ENCODE measurements around the gene PIKFYVE. TPM values are rescaled to one million over a fixed set of nuclear protein-coding genes. Genes with fewer than 3 reads are reported as not detected.
A peak's percentile ranks its signal among the peaks of the same experiment; 100 is the strongest.
"Not testable (repeated sequence)": the region's sequence is repeated elsewhere in the genome, so short reads cannot be mapped to it uniquely, and the experiment has no call there.

PIKFYVE gene
- total and polyA plus RNA-seq, 2 donors = 13.0 to 25.7 TPM

GRCh38 chr2:208253600-208254117, 12.4 kb upstream of the PIKFYVE start:
- 15% methylated on average over 7 of the region's 7 CpGs for WGBS
- no peaks in the 10 kb centered on the region for H3K27me3 ChIP-seq (ENCODE audit: control insufficient read depth in 2 of 2, insufficient read depth in 1 of 2, low read length in 1 of 2)
- peak overlapping the region; percentile 67 to 74 for H3K27ac ChIP-seq (ENCODE audit: low read depth in 1 of 2, low read length in 1 of 2)
- peak overlapping the region; percentile 86 to 97 for H3K4me3 ChIP-seq (ENCODE audit: low read length in 2 of 2)
- peaks cover 7 to 16% of the 10 kb centered on the region in 2 donors for H3K4me1 ChIP-seq (ENCODE audit: control insufficient read depth in 2 of 2, insufficient read depth in 2 of 2, low read length in 2 of 2)
- H3K36me3 ChIP-seq (ENCODE audit: control insufficient read depth in 2 of 2, insufficient read depth in 2 of 2, low read length in 1 of 2) = peaks cover 3 to 33% of the 10 kb centered on the region in 2 donors
- DNase-seq (ENCODE audit: low read depth in 6 of 9, low spot score in 9 of 9) = no peak
- no peaks in the 10 kb centered on the region for H3K9me3 ChIP-seq (ENCODE audit: control insufficient read depth in 2 of 2, insufficient read depth in 1 of 2, low read length in 1 of 2)

- Histone ChIP-seq H3K4me1 (ENCODE audit: control insufficient read depth in 2 of 2, insufficient read depth in 2 of 2, low read length in 2 of 2) (peaks cover 7 to 16% of the 10 kb centered on the region in 2 donors), H3K27ac (ENCODE audit: low read depth in 1 of 2, low read length in 1 of 2) (peak overlapping the region; percentile 67 to 74), H3K36me3 (ENCODE audit: control insufficient read depth in 2 of 2, insufficient read depth in 2 of 2, low read length in 1 of 2) (peaks cover 0 to 31% of the 10 kb centered on the region in 2 donors), H3K4me3 (ENCODE audit: low read length in 2 of 2) (peak overlapping the region; percentile 86 to 97), H3K9me3 (ENCODE audit: control insufficient read depth in 2 of 2, insufficient read depth in 1 of 2, low read length in 1 of 2) (no peaks in the 10 kb centered on the region), H3K27me3 (ENCODE audit: control insufficient read depth in 2 of 2, insufficient read depth in 1 of 2, low read length in 1 of 2) (no peaks in the 10 kb centered on the region)
- under 1% methylated on average over 36 of the region's 36 CpGs for WGBS
- peak; percentile 68 to 91 (median 78) for DNase-seq (ENCODE audit: low read depth in 6 of 9, low spot score in 9 of 9)
These were observed 11.8 kb upstream of the PIKFYVE start for GRCh38 chr2:208254118-208254870.

GRCh38 chr2:208254871-208255556, 11.0 kb upstream of the PIKFYVE start, which contains the start of gene IDH1:
TSS of gene IDH1 (minus strand) at chr2:208255071. CDS start at chr2:208251551, 3,520 bp downstream.
- H3K36me3 ChIP-seq (ENCODE audit: control insufficient read depth in 2 of 2, insufficient read depth in 2 of 2, low read length in 1 of 2) = peaks cover 0 to 24% of the 10 kb centered on the region in 2 donors
- H3K9me3 ChIP-seq (ENCODE audit: control insufficient read depth in 2 of 2, insufficient read depth in 1 of 2, low read length in 1 of 2) = no peaks in the 10 kb centered on the region
- peak within 1 kb of the TSS; percentile 86 to 97 for H3K4me3 ChIP-seq (ENCODE audit: low read length in 2 of 2)
- WGBS = under 1% methylated on average over 48 of the region's 48 CpGs
- peak within 1 kb of the TSS; percentile 72 to 74 for H3K27ac ChIP-seq (ENCODE audit: low read depth in 1 of 2, low read length in 1 of 2)
- H3K27me3 ChIP-seq (ENCODE audit: control insufficient read depth in 2 of 2, insufficient read depth in 1 of 2, low read length in 1 of 2) = no peaks in the 10 kb centered on the region
- peak; percentile 73 to 93 (median 83) for DNase-seq (ENCODE audit: low read depth in 6 of 9, low spot score in 9 of 9)
- H3K4me1 ChIP-seq (ENCODE audit: control insufficient read depth in 2 of 2, insufficient read depth in 2 of 2, low read length in 2 of 2) = peaks cover 7 to 16% of the 10 kb centered on the region in 2 donors

DNA sequence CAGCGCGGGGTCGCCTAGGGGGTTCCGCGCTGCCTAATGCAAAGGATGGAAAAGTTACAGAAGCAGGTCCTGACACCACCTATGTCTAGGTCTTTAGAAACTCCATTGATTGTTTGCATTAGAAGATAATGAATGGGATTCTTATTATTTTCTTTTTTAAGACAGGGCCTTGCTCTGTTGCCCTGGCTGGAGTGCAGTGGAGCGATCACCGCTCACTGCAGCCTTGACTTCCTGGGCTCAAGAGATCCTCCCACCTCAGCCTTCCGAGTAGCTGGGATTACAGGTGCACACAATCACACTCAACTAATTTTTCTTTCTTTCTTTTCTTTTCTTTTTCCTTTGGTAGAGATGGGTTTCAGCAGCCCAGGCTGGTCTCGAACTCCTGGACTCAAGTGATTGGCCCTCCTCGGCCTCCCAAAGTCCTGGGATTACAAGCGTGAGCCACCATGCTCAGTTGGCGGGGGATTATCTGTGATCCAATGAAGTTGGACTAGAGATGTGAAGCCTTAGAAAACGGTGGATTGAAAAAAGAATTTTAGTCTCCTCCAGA, 10.4 kb upstream of the PIKFYVE start:
- WGBS = 52% methylated on average over 13 of the region's 13 CpGs
- Histone ChIP-seq H3K9me3 (ENCODE audit: control insufficient read depth in 2 of 2, insufficient read depth in 1 of 2, low read length in 1 of 2) (no peaks in the 10 kb centered on the region), H3K27me3 (ENCODE audit: control insufficient read depth in 2 of 2, insufficient read depth in 1 of 2, low read length in 1 of 2) (no peaks in the 10 kb centered on the region), H3K36me3 (ENCODE audit: control insufficient read depth in 2 of 2, insufficient read depth in 2 of 2, low read length in 1 of 2) (peaks cover 0 to 18% of the 10 kb centered on the region in 2 donors), H3K27ac (ENCODE audit: low read depth in 1 of 2, low read length in 1 of 2) (peak overlapping the region; percentile 19 to 72), H3K4me1 (ENCODE audit: control insufficient read depth in 2 of 2, insufficient read depth in 2 of 2, low read length in 2 of 2) (peaks cover 7 to 16% of the 10 kb centered on the region in 2 donors), H3K4me3 (ENCODE audit: low read length in 2 of 2) (peak overlapping the region; percentile 86 to 97)
- no peak for DNase-seq (ENCODE audit: low read depth in 6 of 9, low spot score in 9 of 9)

- 73% methylated on average over 10 of the region's 10 CpGs for WGBS
- Histone ChIP-seq H3K27me3 (ENCODE audit: control insufficient read depth in 2 of 2, insufficient read depth in 1 of 2, low read length in 1 of 2) (no peaks in the 10 kb centered on the region), H3K4me3 (ENCODE audit: low read length in 2 of 2) (no peak overlapping the region), H3K9me3 (ENCODE audit: control insufficient read depth in 2 of 2, insufficient read depth in 1 of 2, low read length in 1 of 2) (no peaks in the 10 kb centered on the region), H3K36me3 (ENCODE audit: control insufficient read depth in 2 of 2, insufficient read depth in 2 of 2, low read length in 1 of 2) (peaks cover 0 to 15% of the 10 kb centered on the region in 2 donors), H3K4me1 (ENCODE audit: control insufficient read depth in 2 of 2, insufficient read depth in 2 of 2, low read length in 2 of 2) (peaks cover 7 to 16% of the 10 kb centered on the region in 2 donors), H3K27ac (ENCODE audit: low read depth in 1 of 2, low read length in 1 of 2) (no peak overlapping the region)
- DNase-seq (ENCODE audit: low read depth in 6 of 9, low spot score in 9 of 9) = peak in 1 of 9 donors; percentile 40
These were observed 9.8 kb upstream of the PIKFYVE start for GRCh38 chr2:208256192-208256782.

GRCh38 chr2:208256849-208257813, 8.9 kb upstream of the PIKFYVE start:
- 96% methylated on average over 12 of the region's 12 CpGs for WGBS
- H3K4me3 ChIP-seq (ENCODE audit: low read length in 2 of 2); DNase-seq (ENCODE audit: low read depth in 6 of 9, low spot score in 9 of 9); H3K9me3 ChIP-seq (ENCODE audit: control insufficient read depth in 2 of 2, insufficient read depth in 1 of 2, low read length in 1 of 2); H3K27me3 ChIP-seq (ENCODE audit: control insufficient read depth in 2 of 2, insufficient read depth in 1 of 2, low read length in 1 of 2); H3K27ac ChIP-seq (ENCODE audit: low read depth in 1 of 2, low read length in 1 of 2); H3K36me3 ChIP-seq (ENCODE audit: control insufficient read depth in 2 of 2, insufficient read depth in 2 of 2, low read length in 1 of 2): not testable (repeated sequence)
- peaks cover 7 to 16% of the 10 kb centered on the region in 2 donors for H3K4me1 ChIP-seq (ENCODE audit: control insufficient read depth in 2 of 2, insufficient read depth in 2 of 2, low read length in 2 of 2)

- 13% methylated on average over 9 of the region's 9 CpGs for WGBS
- peak overlapping the region; percentile 94 to 98 for H3K27ac ChIP-seq (ENCODE audit: low read depth in 1 of 2, low read length in 1 of 2)
- H3K27me3 ChIP-seq (ENCODE audit: control insufficient read depth in 2 of 2, insufficient read depth in 1 of 2, low read length in 1 of 2) = no peaks in the 10 kb centered on the region
- peaks cover 0 to 3% of the 10 kb centered on the region in 2 donors for H3K36me3 ChIP-seq (ENCODE audit: control insufficient read depth in 2 of 2, insufficient read depth in 2 of 2, low read length in 1 of 2)
- peaks cover 17 to 19% of the 10 kb centered on the region in 2 donors for H3K4me1 ChIP-seq (ENCODE audit: control insufficient read depth in 2 of 2, insufficient read depth in 2 of 2, low read length in 2 of 2)
- H3K9me3 ChIP-seq (ENCODE audit: control insufficient read depth in 2 of 2, insufficient read depth in 1 of 2, low read length in 1 of 2) = no peaks in the 10 kb centered on the region
- DNase-seq (ENCODE audit: low read depth in 6 of 9, low spot score in 9 of 9) = peak; percentile 41 to 74 (median 54)
- peak overlapping the region; percentile 76 to 88 for H3K4me3 ChIP-seq (ENCODE audit: low read length in 2 of 2)
These were observed 669 bp upstream of the PIKFYVE start for GRCh38 chr2:208265371-208265800.

GRCh38 chr2:208266553-208266893, 468 bp downstream of the PIKFYVE start:
- Histone ChIP-seq H3K36me3 (ENCODE audit: control insufficient read depth in 2 of 2, insufficient read depth in 2 of 2, low read length in 1 of 2) (peaks cover 0 to 6% of the 10 kb centered on the region in 2 donors), H3K27me3 (ENCODE audit: control insufficient read depth in 2 of 2, insufficient read depth in 1 of 2, low read length in 1 of 2) (no peaks in the 10 kb centered on the region), H3K4me3 (ENCODE audit: low read length in 2 of 2) (peak overlapping the region; percentile 76 to 88), H3K9me3 (ENCODE audit: control insufficient read depth in 2 of 2, insufficient read depth in 1 of 2, low read length in 1 of 2) (no peaks in the 10 kb centered on the region), H3K4me1 (ENCODE audit: control insufficient read depth in 2 of 2, insufficient read depth in 2 of 2, low read length in 2 of 2) (peaks cover 17 to 19% of the 10 kb centered on the region in 2 donors), H3K27ac (ENCODE audit: low read depth in 1 of 2, low read length in 1 of 2) (peak overlapping the region; percentile 94 to 98)
- peak in 3 of 9 donors; percentile 52 to 62 (median 55) for DNase-seq (ENCODE audit: low read depth in 6 of 9, low spot score in 9 of 9)
- WGBS = under 1% methylated on average over 11 of the region's 11 CpGs

All from thymus (tissue), 11 donors.